Endothelial cell of umbilical vein (primary cell): ENCODE measurements around the gene RPL36A. TPM values are rescaled to one million over a fixed set of nuclear protein-coding genes. Genes with fewer than 3 reads are reported as not detected.

Experiments used
- BruUV-seq: library from RNA; stranded (reverse); fragments of 400-500 nt; replicated peaks from 2 replicates; lab custom pipeline; 2021; lab: Mats Ljungman, UMichigan
- CTCF ChIA-PET: fragments of 300-600, 350-600 bp; sonication (Branson Sonifier 250); formaldehyde crosslinking; loops from one replicate; lab custom pipeline; 2021; ENCODE audit warnings: antibody characterized with exemption, inconsistent platforms; lab: Charles Lee
- POLR2A ChIA-PET: fragments of 300-600, 350-600 bp; sonication (Branson Sonifier 250); formaldehyde crosslinking; loops from one replicate; lab custom pipeline; 2021; ENCODE audit warnings: antibody characterized with exemption, inconsistent platforms; lab: Charles Lee
- DNase-seq: peaks from one replicate; pipeline ENCODE4 v3.0.0-alpha.2; 2011; ENCODE audit warnings: low read depth, low spot score
- FAIRE-seq: peaks from 2 replicates; lab custom pipeline; 2011; peaks lifted over from hg19 to GRCh38; lab: Jason Lieb, UNC
- H2AFZ ChIP-seq: 2 replicates; pipeline ENCODE4 v1.6.0; 2012; ENCODE audit warnings: low read depth, low read length, control low read depth, inconsistent platforms
- H3K27ac ChIP-seq: 2 replicates; pipeline ENCODE4 v1.5.1; 2011; ENCODE audit warnings: low read depth, mild to moderate bottlenecking, control low read depth, low read length, moderate library complexity; ENCODE audit not compliant: insufficient read depth
- H3K27me3 ChIP-seq, 2 experiments: 2 replicates each; pipeline versions ENCODE4 v1.6.0 to v1.6.1; 2011; ENCODE audit warnings: low read length in 2 of 2, mixed read lengths in 1 of 2; ENCODE audit not compliant: control insufficient read depth in 2 of 2, insufficient read depth in 2 of 2
- H3K36me3 ChIP-seq, 2 experiments: 2 replicates in 1 of 2; 3 replicates in 1 of 2; pipeline ENCODE4 v1.5.1; 2011; ENCODE audit warnings: low read length in 2 of 2, mild to moderate bottlenecking in 1 of 2, moderate library complexity in 1 of 2; ENCODE audit not compliant: control insufficient read depth in 2 of 2, insufficient read depth in 2 of 2; ENCODE audit errors: extremely low read depth in 1 of 2
- H3K4me1 ChIP-seq: 3 replicates; pipeline ENCODE4 v1.5.1; 2011; ENCODE audit warnings: mild to moderate bottlenecking, low read length; ENCODE audit not compliant: control insufficient read depth, insufficient read depth; ENCODE audit errors: extremely low read depth
- H3K4me2 ChIP-seq: 2 replicates; pipeline ENCODE4 v1.6.1; 2011; ENCODE audit warnings: low read length, control low read depth, mixed read lengths; ENCODE audit not compliant: insufficient read depth
- H3K4me3 ChIP-seq, 3 experiments: fragments of 200-600 bp in 1 of 3; sonication (generic), shearing (Covaris generic) in 1 of 3; replicated peaks in 1 of 3; 2 replicates each; pipeline ENCODE4 v1.5.1; 2011 to 2016; ENCODE audit warnings: control low read depth in 3 of 3, low read length in 3 of 3, mild to moderate bottlenecking in 2 of 3, inconsistent platforms in 1 of 3, low read depth in 1 of 3, moderate library complexity in 1 of 3; ENCODE audit not compliant: insufficient read depth in 1 of 3
- H3K79me2 ChIP-seq: 2 replicates; pipeline ENCODE4 v1.6.0; 2012; ENCODE audit warnings: low read length, inconsistent platforms; ENCODE audit not compliant: control insufficient read depth, insufficient read depth
- H3K9ac ChIP-seq: replicated peaks from 2 replicates; pipeline ENCODE3; 2011; ENCODE audit warnings: low read length, control low read depth; ENCODE audit not compliant: insufficient read depth; ENCODE audit errors: extremely low read depth
- H3K9me1 ChIP-seq: replicated peaks from 3 replicates; pipeline ENCODE4 v1.6.0; 2011; ENCODE audit warnings: mild to moderate bottlenecking, low read length; ENCODE audit not compliant: control insufficient read depth, insufficient read depth; ENCODE audit errors: extremely low read depth
- H3K9me3 ChIP-seq: replicated peaks from 2 replicates; pipeline ENCODE4 v1.5.1; 2012; ENCODE audit warnings: low read length, inconsistent platforms; ENCODE audit not compliant: control insufficient read depth, insufficient read depth
- H4K20me1 ChIP-seq: replicated peaks from 2 replicates; pipeline ENCODE3; 2011; ENCODE audit warnings: mild to moderate bottlenecking, low read length; ENCODE audit not compliant: control insufficient read depth, insufficient read depth; ENCODE audit errors: extremely low read depth
- EZH2 ChIP-seq: IDR thresholded peaks from 2 replicates; pipeline ENCODE4 v1.6.1; 2012; ENCODE audit warnings: borderline replicate concordance, low read depth, mild to moderate bottlenecking, moderate library complexity, low read length, inconsistent platforms; ENCODE audit not compliant: severe bottlenecking
- FOS ChIP-seq: IDR thresholded peaks from 2 replicates; pipeline ENCODE4 v1.6.1; 2011; ENCODE audit warnings: mild to moderate bottlenecking, low read length, moderate library complexity, borderline replicate concordance; ENCODE audit not compliant: insufficient read depth
- GATA2 ChIP-seq: IDR thresholded peaks from 2 replicates; pipeline ENCODE4 v1.7.0; 2011; ENCODE audit warnings: low read depth, mild to moderate bottlenecking, moderate library complexity, mixed read lengths, low read length; ENCODE audit not compliant: insufficient read length, insufficient read depth
- JUN ChIP-seq: IDR thresholded peaks from 2 replicates; pipeline ENCODE4 v1.6.1; 2011; ENCODE audit warnings: borderline replicate concordance, low read depth; ENCODE audit not compliant: insufficient read length, insufficient read depth
- MAX ChIP-seq: IDR thresholded peaks from 2 replicates; pipeline ENCODE4 v1.6.1; 2011; ENCODE audit not compliant: insufficient read depth, insufficient read length
- MYC ChIP-seq: IDR thresholded peaks from one replicate; pipeline ENCODE4 v1.6.1; 2011; ENCODE audit warnings: mild to moderate bottlenecking, low read depth, low read length
- POLR2A ChIP-seq: IDR thresholded peaks from 2 replicates; pipeline ENCODE4 v1.6.1; 2012; ENCODE audit warnings: low read depth, mild to moderate bottlenecking, control low read depth, low read length
- POLR2AphosphoS5 ChIP-seq: IDR thresholded peaks from 2 replicates; pipeline ENCODE4 v1.6.1; 2012; ENCODE audit warnings: low read depth, mild to moderate bottlenecking, control low read depth, low read length, moderate library complexity; ENCODE audit not compliant: insufficient read depth
- dilution Hi-C: fragments of 300-500 bp; cut with MboI; formaldehyde crosslinking; loops from one replicate; pipeline ENCODE4 v1.15.0; 2019; ENCODE audit warnings: low sequenced_read_pairs; ENCODE audit not compliant: extremely low pct_ligation_motif_present
- intact Hi-C: fragments of 100-400 bp; cut with micrococcal nuclease; formaldehyde crosslinking; loops from one replicate; pipeline ENCODE4 v1.10.0; 2022
- polyA plus RNA-seq, 4 experiments: library from polyadenylated mRNA; depleted of rRNA in 3 of 4; stranded (reverse) in 3 of 4; unstranded in 1 of 4; fragments of >200 nt; gene quantifications; 2 replicates each; pipeline versions ENCODE4 v1.2.1 to v1.2.3, GENCODE V29; 2011 to 2012; ENCODE audit warnings: missing spikeins in 1 of 4
- total RNA-seq: library from RNA; stranded (reverse); gene quantifications from 2 replicates; pipeline ENCODE4 v1.2.3, GENCODE V29; 2021

RPL36A gene
- total and polyA plus RNA-seq, 2 donors (not counting 3 experiments of a cell fraction or from before 2014, with no cell fraction given), result 284 to 1,196 TPM

- no peaks in the 10 kb centered on the region for H4K20me1 ChIP-seq
- ChIA-PET CTCF (no interaction called here), POLR2A (no interaction called here)
- TF ChIP-seq JUN (no peak), MAX (no peak), FOS (no peak), MYC (no peak), POLR2AphosphoS5 (no peak), POLR2A (no peak), GATA2 (no peak), EZH2 (no peak)
- intact Hi-C loops, result no loop called here
- no peaks in the 10 kb centered on the region for H3K9me3 ChIP-seq
- no peak overlapping the region for H3K4me3 ChIP-seq
- no peak overlapping the region for H3K27ac ChIP-seq
- dilution Hi-C loops, result no loop called here
- no peaks in the 10 kb centered on the region for H3K36me3 ChIP-seq
- DNase-seq (no peak), FAIRE-seq (no peak)
- BruUV-seq, result no TSS peak
- no peaks in the 10 kb centered on the region for H3K27me3 ChIP-seq
- H3K9ac ChIP-seq, result no peak overlapping the region
- no peak overlapping the region for H2AFZ ChIP-seq
- H3K4me2 ChIP-seq, result no peak overlapping the region
- H3K79me2 ChIP-seq, result no peaks in the 10 kb centered on the region
- H3K4me1 ChIP-seq, result no peaks in the 10 kb centered on the region
- H3K9me1 ChIP-seq, result no peaks in the 10 kb centered on the region
These were observed 25.5 kb upstream of the RPL36A start for GRCh38 chrX:101365301-101365795.

GRCh38 chrX:101368800-101369199, 22.0 kb upstream of the RPL36A start:
- H3K36me3 ChIP-seq, result no peaks in the 10 kb centered on the region
- H3K79me2 ChIP-seq, result no peaks in the 10 kb centered on the region
- FAIRE-seq (no peak), DNase-seq (no peak)
- H3K4me2 ChIP-seq, result no peak overlapping the region
- H3K4me3 ChIP-seq, result no peak overlapping the region
- intact Hi-C loops, result no loop called here
- H3K4me1 ChIP-seq, result no peaks in the 10 kb centered on the region
- dilution Hi-C loops, result no loop called here
- no peaks in the 10 kb centered on the region for H3K9me1 ChIP-seq
- CTCF ChIA-PET, result no interaction called here
- H3K9me3 ChIP-seq, result no peaks in the 10 kb centered on the region
- POLR2A ChIA-PET, result no interaction called here
- BruUV-seq, result no TSS peak
- H3K27ac ChIP-seq, result no peak overlapping the region
- H3K9ac ChIP-seq, result no peak overlapping the region
- no peaks in the 10 kb centered on the region for H3K27me3 ChIP-seq
- no peaks in the 10 kb centered on the region for H4K20me1 ChIP-seq
- no peak overlapping the region for H2AFZ ChIP-seq
- TF ChIP-seq EZH2 (no peak), MAX (no peak)
